ENCODE measurements around the gene HOXB8. TPM values are rescaled to one million over a fixed set of nuclear protein-coding genes. Genes with fewer than 3 reads are reported as not detected.
A peak's percentile ranks its signal among the peaks of the same experiment; 100 is the strongest.

HOXB8 gene
- total RNA-seq, 8 experiments from 2014 or later = 0.80 to 139 (median 63.2) TPM

- 0 to 21% (median 3%) methylated on average over 2 to 12 of the region's 37 CpGs; no CpG with 5 or more reads in 6 of the 10 experiments for WGBS, 10 experiments
- peak; percentile 38 to 61 (median 48) for ATAC-seq (replicated peaks in 6 of 8)
- Histone ChIP-seq H3K4me1 (replicated peaks in 1 of 2) (peaks cover 11 to 50% of the 10 kb centered on the region in 2 donors), H3K4me3 (peak overlapping the region; percentile 62 to 91 (median 83)), H3K27ac (peak overlapping the region; percentile 90 to 94)
- in situ Hi-C loops (cut with MboI; ENCODE audit: low pct_unique_long_range_greater_than_20kb in 2 of 9, low sequenced_read_pairs in 9 of 9, unreplicated experiment in 9 of 9) = loop anchor here in 2 of 9 experiments (10.0 kb wide), 1 partner anchor 259 kb away; no protein-coding TSS in a partner anchor
Measured at GRCh38 chr17:48593840-48594537, 21.1 kb downstream of the HOXB8 start.

- peak in 7 of 8 experiments; percentile 0 to 12 (median 7) for ATAC-seq (replicated peaks in 6 of 8)
- 0 to 20% (median 1%) methylated on average over 1 to 26 of the region's 50 CpGs; no CpG with 5 or more reads in 2 of the 10 experiments for WGBS, 10 experiments
- H3K4me3 ChIP-seq = peak within 1 kb of the TSS; percentile 62 to 91 (median 83)
- in situ Hi-C loops (cut with MboI; ENCODE audit: low pct_unique_long_range_greater_than_20kb in 2 of 9, low sequenced_read_pairs in 9 of 9, unreplicated experiment in 9 of 9) = loop anchor here in 2 of 9 experiments (10.0 kb wide), 1 partner anchor 258 kb away; no protein-coding TSS in a partner anchor
- H3K4me1 ChIP-seq (replicated peaks in 1 of 2) = peaks cover 8 to 50% of the 10 kb centered on the region in 2 donors
- H3K27ac ChIP-seq = peak within 1 kb of the TSS; percentile 90 to 96
Measured at GRCh38 chr17:48593126-48593829, 21.8 kb downstream of the HOXB8 start, which contains the start of gene HOXB5. TSS of gene HOXB5 (minus strand) at chr17:48593779. CDS start at chr17:48593682, 97 bp downstream.

- Histone ChIP-seq H3K4me1 (replicated peaks in 1 of 2) (peaks cover 8 to 57% of the 10 kb centered on the region in 2 donors), H3K27ac (peak overlapping the region; percentile 90 to 96), H3K4me3 (peak overlapping the region; percentile 62 to 91 (median 83))
- in situ Hi-C loops (cut with MboI; ENCODE audit: low pct_unique_long_range_greater_than_20kb in 2 of 9, low sequenced_read_pairs in 9 of 9, unreplicated experiment in 9 of 9) = loop anchor here in 2 of 9 experiments (10.0 kb wide), 1 partner anchor 258 kb away; no protein-coding TSS in a partner anchor
- 0 to 34% (median 0%) methylated on average over 1 to 13 of the region's 14 CpGs; no CpG with 5 or more reads in 1 of the 10 experiments for WGBS, 10 experiments
- ATAC-seq (replicated peaks in 6 of 8) = peak in 2 of 8 experiments; percentile 4 to 25
Measured at GRCh38 chr17:48592577-48592976, 22.5 kb downstream of the HOXB8 start.

GRCh38 chr17:48592057-48592514, 23.0 kb downstream of the HOXB8 start:
- H3K4me1 ChIP-seq (replicated peaks in 1 of 2) = peaks cover 8 to 62% of the 10 kb centered on the region in 2 donors
- WGBS, 10 experiments = 0 to 33% (median 28%) methylated on average over 2 to 7 of the region's 33 CpGs; no CpG with 5 or more reads in 5 of the 10 experiments
- in situ Hi-C loops (cut with MboI; ENCODE audit: low pct_unique_long_range_greater_than_20kb in 2 of 9, low sequenced_read_pairs in 9 of 9, unreplicated experiment in 9 of 9) = loop anchor here in 2 of 9 experiments (10.0 kb wide), 1 partner anchor 257 kb away; no protein-coding TSS in a partner anchor
- H3K4me3 ChIP-seq = peak overlapping the region; percentile 62 to 91 (median 83)
- peak overlapping the region; percentile 90 to 96 for H3K27ac ChIP-seq
- ATAC-seq (replicated peaks in 6 of 8) = peak in 1 of 8 experiments; percentile 14

- 0 to 98% (median 25%) methylated on average over 1 to 9 of the region's 10 CpGs; no CpG with 5 or more reads in 2 of the 10 experiments for WGBS, 10 experiments
- in situ Hi-C loops (cut with MboI; ENCODE audit: low pct_unique_long_range_greater_than_20kb in 2 of 9, low sequenced_read_pairs in 9 of 9, unreplicated experiment in 9 of 9) = loop anchor here in 2 of 9 experiments (10.0 kb wide), 1 partner anchor 257 kb away; no protein-coding TSS in a partner anchor
Measured at GRCh38 chr17:48591255-48592056, 23.6 kb downstream of the HOXB8 start.

GRCh38 chr17:48590607-48591161, 24.4 kb downstream of the HOXB8 start:
- ATAC-seq (replicated peaks in 6 of 8) = no peak
- Histone ChIP-seq H3K4me3 (peak overlapping the region; percentile 62 to 91 (median 83)), H3K4me1 (replicated peaks in 1 of 2) (peaks cover 8 to 66% of the 10 kb centered on the region in 2 donors), H3K27ac (peak overlapping the region; percentile 90 to 96)
- in situ Hi-C loops (cut with MboI; ENCODE audit: low pct_unique_long_range_greater_than_20kb in 2 of 9, low sequenced_read_pairs in 9 of 9, unreplicated experiment in 9 of 9) = loop anchor here in 2 of 9 experiments (10.0 kb wide), 1 partner anchor 256 kb away; no protein-coding TSS in a partner anchor

More at GRCh38 chr17:48591255-48592056, 23.6 kb downstream of the HOXB8 start:
- Histone ChIP-seq H3K4me3 (peak overlapping the region; percentile 62 to 91 (median 83)), H3K27ac (peak overlapping the region; percentile 90 to 96), H3K4me1 (replicated peaks in 1 of 2) (peaks cover 8 to 68% of the 10 kb centered on the region in 2 donors)
- no peak for ATAC-seq (replicated peaks in 6 of 8)

- Histone ChIP-seq H3K27ac (peak within 1 kb of the TSS; percentile 90 to 96), H3K4me3 (peak within 1 kb of the TSS; percentile 62 to 91 (median 83)), H3K4me1 (replicated peaks in 1 of 2) (peaks cover 8 to 59% of the 10 kb centered on the region in 2 donors)
- in situ Hi-C loops (cut with MboI; ENCODE audit: low pct_unique_long_range_greater_than_20kb in 2 of 9, low sequenced_read_pairs in 9 of 9, unreplicated experiment in 9 of 9) = loop anchor here in 2 of 9 experiments (10.0 kb wide), 1 partner anchor 255 kb away; no protein-coding TSS in a partner anchor
- peak in 2 of 8 experiments; percentile 5 to 22 for ATAC-seq (replicated peaks in 6 of 8)
- WGBS, 10 experiments = 0 to 67% (median 11%) methylated on average over 1 to 18 of the region's 23 CpGs; no CpG with 5 or more reads in 1 of the 10 experiments
Measured at GRCh38 chr17:48589831-48590606, 25.1 kb downstream of the HOXB8 start, which contains the start of gene HOXB3. TSS of gene HOXB3 (minus strand) at chr17:48590241. CDS start at chr17:48552474, 37,767 bp downstream.

- no peak for ATAC-seq (replicated peaks in 6 of 8)
- H3K4me3 ChIP-seq = peak overlapping the region; percentile 62 to 91 (median 83)
- in situ Hi-C loops (cut with MboI; ENCODE audit: low pct_unique_long_range_greater_than_20kb in 2 of 9, low sequenced_read_pairs in 9 of 9, unreplicated experiment in 9 of 9) = no loop called here
- H3K4me1 ChIP-seq (replicated peaks in 1 of 2) = peaks cover 12 to 56% of the 10 kb centered on the region in 2 donors
- WGBS, 10 experiments = 0 to 86% (median 18%) methylated on average over 1 to 8 of the region's 10 CpGs
- H3K27ac ChIP-seq = peak overlapping the region; percentile 90 to 96
Measured at GRCh38 chr17:48589060-48589830, 25.8 kb downstream of the HOXB8 start.

- H3K4me1 ChIP-seq (replicated peaks in 1 of 2) = peaks cover 19 to 60% of the 10 kb centered on the region in 2 donors
- 0 to 30% (median 17%) methylated on average over 1 to 2 of the region's 2 CpGs; no CpG with 5 or more reads in 3 of the 10 experiments for WGBS, 10 experiments
- in situ Hi-C loops (cut with MboI; ENCODE audit: low pct_unique_long_range_greater_than_20kb in 2 of 9, low sequenced_read_pairs in 9 of 9, unreplicated experiment in 9 of 9) = no loop called here
- no peak for ATAC-seq (replicated peaks in 6 of 8)
- H3K4me3 ChIP-seq = peak overlapping the region; percentile 62 to 91 (median 83)
- H3K27ac ChIP-seq = peak overlapping the region; percentile 90 to 96
Measured at GRCh38 chr17:48588528-48588927, 26.6 kb downstream of the HOXB8 start.

GRCh38 chr17:48588074-48588415, 27.0 kb downstream of the HOXB8 start:
- H3K4me1 ChIP-seq (replicated peaks in 1 of 2) = peaks cover 24 to 64% of the 10 kb centered on the region in 2 donors
- WGBS, 10 experiments = 0 to 100% methylated on average over 1 to 2 of the region's 2 CpGs; no CpG with 5 or more reads in 8 of the 10 experiments

More at GRCh38 chr17:48588074-48588415, 27.0 kb downstream of the HOXB8 start:
- in situ Hi-C loops (cut with MboI; ENCODE audit: low pct_unique_long_range_greater_than_20kb in 2 of 9, low sequenced_read_pairs in 9 of 9, unreplicated experiment in 9 of 9) = no loop called here
- peak overlapping the region; percentile 90 to 96 for H3K27ac ChIP-seq
- no peak for ATAC-seq (replicated peaks in 6 of 8)
- H3K4me3 ChIP-seq = peak overlapping the region; percentile 62 to 91 (median 83)

Data from motor neuron (in vitro differentiated cells).